Neural progenitor cell (in vitro differentiated cells): Measurements from ENCODE around the gene ENPP1. TPM values are rescaled to one million over a fixed set of nuclear protein-coding genes. Genes with fewer than 3 reads are reported as not detected.

Experiments used
- DNase-seq: peaks from one replicate; pipeline ENCODE4 v3.0.0-alpha.2; 2016; ENCODE audit warnings: low spot score
- H2AFZ ChIP-seq: fragments of 200-600 bp; sonication (generic); replicated peaks from 2 replicates; pipeline ENCODE4 v1.6.1; 2016; ENCODE audit warnings: antibody characterized with exemption
- H3F3A ChIP-seq: fragments of 200-600 bp; sonication (generic); 2 replicates; pipeline ENCODE4 v1.6.1; 2016; ENCODE audit warnings: antibody characterized with exemption, low read depth
- H3K27ac ChIP-seq: fragments of 200-600 bp; sonication (generic); 2 replicates; pipeline ENCODE4 v1.5.1; 2016; ENCODE audit warnings: mild to moderate bottlenecking
- H3K27me3 ChIP-seq: fragments of 200-600 bp; sonication (generic); 2 replicates; pipeline ENCODE4 v1.6.1; 2016; ENCODE audit warnings: mild to moderate bottlenecking, moderate library complexity
- H3K36me3 ChIP-seq: fragments of 200-600 bp; sonication (generic); 2 replicates; pipeline ENCODE4 v1.5.1; 2016
- H3K4me1 ChIP-seq: fragments of 200-600 bp; sonication (generic); 2 replicates; pipeline ENCODE4 v1.6.1; 2016; ENCODE audit warnings: mixed run types
- H3K4me2 ChIP-seq: fragments of 200-600 bp; sonication (generic); 2 replicates; pipeline ENCODE4 v1.6.1; 2016
- H3K4me3 ChIP-seq: fragments of 200-600 bp; sonication (generic); 2 replicates; pipeline ENCODE4 v1.5.1; 2016
- H3K79me2 ChIP-seq: fragments of 200-600 bp; sonication (generic); 2 replicates; pipeline ENCODE4 v1.6.1; 2016; ENCODE audit warnings: low read depth
- H3K9ac ChIP-seq: fragments of 200-600 bp; sonication (generic); 2 replicates; pipeline ENCODE4 v1.6.1; 2016
- H3K9me3 ChIP-seq: fragments of 200-600 bp; sonication (generic); 2 replicates; pipeline ENCODE4 v1.5.1; 2016; ENCODE audit warnings: low read depth
- H4K20me1 ChIP-seq: fragments of 200-600 bp; sonication (generic); 2 replicates; pipeline ENCODE4 v1.6.1; 2016; ENCODE audit warnings: low read depth
- H3K27ac Mint-ChIP-seq: 3 replicates; pipeline ENCODE4 v1.8.0; 2021; ENCODE audit warnings: mixed read lengths
- H3K27me3 Mint-ChIP-seq: 2 replicates; pipeline ENCODE4 v1.8.0; 2022; ENCODE audit warnings: low read depth, mild to moderate bottlenecking, inconsistent platforms, moderate library complexity, mixed read lengths; ENCODE audit not compliant: insufficient read depth
- H3K36me3 Mint-ChIP-seq: 3 replicates; pipeline ENCODE4 v1.8.0; 2021; ENCODE audit warnings: mixed read lengths
- H3K4me1 Mint-ChIP-seq: 3 replicates; pipeline ENCODE4 v1.8.0; 2021; ENCODE audit warnings: mixed read lengths
- H3K4me3 Mint-ChIP-seq: 3 replicates; pipeline ENCODE4 v1.8.0; 2021; ENCODE audit warnings: mild to moderate bottlenecking, moderate library complexity, mixed read lengths
- H3K9me3 Mint-ChIP-seq: 3 replicates; pipeline ENCODE4 v1.8.0; 2020; ENCODE audit warnings: mixed read lengths
- EZH2 ChIP-seq: fragments of 200-600 bp; sonication (generic); IDR thresholded peaks from 2 replicates; pipeline ENCODE4 v1.6.1; 2017; ENCODE audit warnings: antibody characterized with exemption, mild to moderate bottlenecking, moderate library complexity
- EZH2phosphoT487 ChIP-seq: fragments of 200-600 bp; sonication (generic); IDR thresholded peaks from 2 replicates; pipeline ENCODE4 v1.6.1; 2017; ENCODE audit warnings: antibody characterized with exemption
- total RNA-seq: library from RNA; depleted of rRNA; stranded (reverse); fragments of >200 nt; gene quantifications from 2 replicates; pipeline ENCODE4 v1.2.3, GENCODE V29; 2015; ENCODE audit warnings: low replicate concordance
- TF ChIP-seq, protein P1 (sequence below): fragments of 200-600 bp; sonication (generic); IDR thresholded peaks from 2 replicates; pipeline ENCODE4 v1.5.1; 2017; ENCODE audit warnings: antibody characterized with exemption, mild to moderate bottlenecking

ENPP1 gene
- total RNA-seq, 1 donor from 2014 or later, result 9.7 TPM

DNA sequence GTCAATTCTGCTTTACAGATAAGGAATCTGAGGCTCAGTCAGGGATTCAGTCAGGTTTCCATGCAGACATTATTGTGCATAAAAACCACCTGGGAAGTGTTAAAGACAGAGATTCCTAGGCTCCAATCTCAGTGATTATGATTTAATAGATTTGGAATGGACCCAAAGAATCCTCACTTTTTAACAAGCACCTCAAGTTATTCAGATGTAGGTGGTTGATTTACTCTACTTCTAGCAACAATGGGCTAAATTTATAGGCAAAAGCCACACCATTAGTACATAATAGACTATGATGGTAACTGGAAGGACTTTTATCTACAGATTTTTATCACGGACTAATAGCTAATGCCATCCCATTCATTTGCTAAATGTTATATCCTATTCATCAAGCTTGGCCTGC is 9.0 kb downstream of the ENPP1 start:
- H3K27me3 ChIP-seq, result no peaks in the 10 kb centered on the region
- H4K20me1 ChIP-seq, result no peaks in the 10 kb centered on the region
- H3K4me2 ChIP-seq, result no peak overlapping the region
- no peak overlapping the region for H3K4me3 ChIP-seq
- Mint-ChIP-seq H3K36me3 (no peaks in the 10 kb centered on the region), H3K27me3 (no peaks in the 10 kb centered on the region), H3K27ac (no peak overlapping the region), H3K4me1 (peaks cover 5% of the 10 kb centered on the region), H3K9me3 (no peaks in the 10 kb centered on the region), H3K4me3 (no peak overlapping the region)
- no peaks in the 10 kb centered on the region for H3K36me3 ChIP-seq
- no peak for TF ChIP-seq EZH2phosphoT487
- TF ChIP-seq EZH2, result no peak
- no peak for DNase-seq
- H3K27ac ChIP-seq, result no peak overlapping the region
- no peaks in the 10 kb centered on the region for H3K9me3 ChIP-seq
- H3F3A ChIP-seq, result no peaks in the 10 kb centered on the region
- no peak overlapping the region for H2AFZ ChIP-seq
- H3K79me2 ChIP-seq, result no peaks in the 10 kb centered on the region
- no peak overlapping the region for H3K9ac ChIP-seq
- H3K4me1 ChIP-seq, result no peaks in the 10 kb centered on the region

DNA sequence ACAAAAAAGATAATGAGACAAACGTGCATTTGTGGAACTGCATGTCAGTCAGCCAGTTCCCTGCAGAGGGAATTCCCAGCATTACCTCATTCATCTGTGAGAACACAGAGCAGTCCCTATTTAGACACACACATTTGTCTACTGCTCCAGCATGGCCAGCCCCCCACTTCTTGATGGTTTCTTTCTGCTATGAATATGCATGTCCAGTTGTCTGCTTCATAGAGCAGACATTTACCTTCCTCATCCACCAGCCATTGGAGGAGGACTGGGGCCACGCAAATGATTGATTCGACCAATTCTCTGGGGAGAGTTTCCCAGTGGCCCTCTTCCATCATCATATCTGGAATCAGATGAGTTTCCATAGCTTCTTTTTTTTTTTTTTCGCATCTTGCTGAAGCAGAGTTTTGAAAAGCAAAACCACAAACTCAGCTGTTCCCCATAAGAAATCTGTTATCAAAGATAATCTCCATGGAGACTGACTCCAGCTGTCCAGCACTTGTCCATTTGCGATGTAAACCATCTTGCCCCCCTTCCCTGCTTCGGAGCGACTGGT is 11.8 kb downstream of the ENPP1 start:
- no peak overlapping the region for H3K4me3 ChIP-seq
- DNase-seq, result no peak
- no peak overlapping the region for H3K9ac ChIP-seq
- H3K27me3 Mint-ChIP-seq, result no peaks in the 10 kb centered on the region
- H3K36me3 ChIP-seq, result no peaks in the 10 kb centered on the region
- TF ChIP-seq EZH2, result no peak
- TF ChIP-seq EZH2phosphoT487, result no peak
- TF ChIP-seq, protein P1, sequence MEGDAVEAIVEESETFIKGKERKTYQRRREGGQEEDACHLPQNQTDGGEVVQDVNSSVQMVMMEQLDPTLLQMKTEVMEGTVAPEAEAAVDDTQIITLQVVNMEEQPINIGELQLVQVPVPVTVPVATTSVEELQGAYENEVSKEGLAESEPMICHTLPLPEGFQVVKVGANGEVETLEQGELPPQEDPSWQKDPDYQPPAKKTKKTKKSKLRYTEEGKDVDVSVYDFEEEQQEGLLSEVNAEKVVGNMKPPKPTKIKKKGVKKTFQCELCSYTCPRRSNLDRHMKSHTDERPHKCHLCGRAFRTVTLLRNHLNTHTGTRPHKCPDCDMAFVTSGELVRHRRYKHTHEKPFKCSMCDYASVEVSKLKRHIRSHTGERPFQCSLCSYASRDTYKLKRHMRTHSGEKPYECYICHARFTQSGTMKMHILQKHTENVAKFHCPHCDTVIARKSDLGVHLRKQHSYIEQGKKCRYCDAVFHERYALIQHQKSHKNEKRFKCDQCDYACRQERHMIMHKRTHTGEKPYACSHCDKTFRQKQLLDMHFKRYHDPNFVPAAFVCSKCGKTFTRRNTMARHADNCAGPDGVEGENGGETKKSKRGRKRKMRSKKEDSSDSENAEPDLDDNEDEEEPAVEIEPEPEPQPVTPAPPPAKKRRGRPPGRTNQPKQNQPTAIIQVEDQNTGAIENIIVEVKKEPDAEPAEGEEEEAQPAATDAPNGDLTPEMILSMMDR, result no peak
- no peaks in the 10 kb centered on the region for H3K9me3 Mint-ChIP-seq
- no peak overlapping the region for H2AFZ ChIP-seq
- H3K36me3 Mint-ChIP-seq, result no peaks in the 10 kb centered on the region
- no peak overlapping the region for H3K4me2 ChIP-seq
- H3K4me1 Mint-ChIP-seq, result peaks cover 5% of the 10 kb centered on the region
- H3K4me1 ChIP-seq, result no peaks in the 10 kb centered on the region
- no peak overlapping the region for H3K4me3 Mint-ChIP-seq
- H3K27ac Mint-ChIP-seq, result no peak overlapping the region
- no peaks in the 10 kb centered on the region for H3F3A ChIP-seq
- no peaks in the 10 kb centered on the region for H3K9me3 ChIP-seq
- no peak overlapping the region for H3K27ac ChIP-seq
- H3K27me3 ChIP-seq, result no peaks in the 10 kb centered on the region
- H3K79me2 ChIP-seq, result no peaks in the 10 kb centered on the region
- no peaks in the 10 kb centered on the region for H4K20me1 ChIP-seq

DNA sequence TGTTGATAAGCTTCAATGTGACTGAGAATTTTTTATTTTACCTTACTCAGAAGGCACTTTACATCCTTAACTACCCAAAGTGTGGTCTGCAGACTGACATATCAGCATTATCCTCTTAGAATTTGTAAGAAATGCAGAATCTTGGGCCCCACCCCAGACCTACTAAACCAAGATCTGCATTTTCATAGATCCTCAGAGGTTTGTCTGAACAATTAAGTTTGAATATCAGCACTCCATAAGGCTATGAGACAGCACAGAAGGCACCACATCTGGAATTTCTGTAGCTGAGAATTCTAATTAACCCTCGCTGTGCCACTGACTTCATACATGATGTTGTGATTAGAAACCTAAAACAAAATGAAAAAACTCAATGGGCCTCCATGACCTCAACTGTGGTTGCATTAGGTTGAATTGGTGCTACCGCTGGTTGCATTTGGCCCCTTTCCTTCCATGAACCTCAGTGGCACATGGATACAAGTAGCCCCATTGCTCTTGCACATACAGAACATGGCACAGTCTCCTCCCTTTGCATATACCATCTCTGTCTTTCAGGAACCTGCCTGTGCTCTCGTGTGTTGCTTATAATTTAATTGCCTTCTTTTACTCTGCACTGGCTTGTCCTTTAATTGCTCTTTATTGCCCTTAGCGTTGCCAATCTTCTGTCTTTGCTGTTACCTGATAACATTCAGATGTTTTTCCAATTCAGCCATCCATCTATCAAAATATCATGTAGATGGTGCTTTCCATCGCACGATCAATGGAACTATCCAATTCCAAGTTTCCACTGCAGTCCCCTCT is 13.4 kb downstream of the ENPP1 start:
- TF ChIP-seq, protein P1, result no peak
- TF ChIP-seq EZH2phosphoT487 (no peak), EZH2 (no peak)
- Mint-ChIP-seq H3K4me3 (no peak overlapping the region), H3K4me1 (peaks cover 5% of the 10 kb centered on the region), H3K36me3 (no peaks in the 10 kb centered on the region), H3K27ac (no peak overlapping the region), H3K9me3 (no peaks in the 10 kb centered on the region), H3K27me3 (no peaks in the 10 kb centered on the region)
- no peaks in the 10 kb centered on the region for H3F3A ChIP-seq
- no peak overlapping the region for H3K4me3 ChIP-seq
- no peak overlapping the region for H3K4me2 ChIP-seq
- no peaks in the 10 kb centered on the region for H3K36me3 ChIP-seq
- H4K20me1 ChIP-seq, result no peaks in the 10 kb centered on the region
- no peak overlapping the region for H3K9ac ChIP-seq
- no peak overlapping the region for H3K27ac ChIP-seq
- H3K9me3 ChIP-seq, result no peaks in the 10 kb centered on the region
- H3K4me1 ChIP-seq, result no peaks in the 10 kb centered on the region
- no peak overlapping the region for H2AFZ ChIP-seq
- no peaks in the 10 kb centered on the region for H3K79me2 ChIP-seq
- H3K27me3 ChIP-seq, result no peaks in the 10 kb centered on the region
- DNase-seq, result no peak

DNA sequence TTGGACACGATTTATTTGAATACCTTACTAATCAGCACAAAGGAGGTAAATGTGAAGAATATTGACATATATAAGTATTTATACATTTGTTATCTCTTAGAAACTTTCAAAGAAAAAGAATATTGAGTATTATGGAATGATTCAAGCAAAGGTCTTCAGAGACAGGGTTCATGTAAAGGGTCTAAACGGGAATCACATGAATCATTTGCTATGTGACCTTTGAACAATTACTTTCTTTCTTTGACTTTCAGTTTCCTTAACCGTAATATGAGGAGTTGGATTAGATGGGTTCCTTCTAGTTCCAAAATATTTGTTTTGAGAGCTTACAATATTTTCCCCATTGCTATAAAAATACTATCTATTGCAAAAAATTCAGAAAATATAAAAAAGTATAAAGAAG is 14.3 kb downstream of the ENPP1 start:
- no peaks in the 10 kb centered on the region for H3K4me1 ChIP-seq
- no peaks in the 10 kb centered on the region for H3K27me3 Mint-ChIP-seq
- H3K27ac ChIP-seq, result no peak overlapping the region
- TF ChIP-seq EZH2phosphoT487 (no peak), EZH2 (no peak)
- TF ChIP-seq, protein P1, result no peak
- H4K20me1 ChIP-seq, result no peaks in the 10 kb centered on the region
- no peak overlapping the region for H3K4me3 ChIP-seq
- H3K9me3 ChIP-seq, result no peaks in the 10 kb centered on the region
- no peaks in the 10 kb centered on the region for H3K36me3 Mint-ChIP-seq
- no peaks in the 10 kb centered on the region for H3F3A ChIP-seq
- H3K4me2 ChIP-seq, result no peak overlapping the region
- H3K27ac Mint-ChIP-seq, result no peak overlapping the region
- no peaks in the 10 kb centered on the region for H3K36me3 ChIP-seq
- H2AFZ ChIP-seq, result no peak overlapping the region
- H3K9ac ChIP-seq, result no peak overlapping the region
- H3K9me3 Mint-ChIP-seq, result no peaks in the 10 kb centered on the region
- no peak for DNase-seq
- no peaks in the 10 kb centered on the region for H3K27me3 ChIP-seq
- no peak overlapping the region for H3K4me3 Mint-ChIP-seq
- peaks cover 5% of the 10 kb centered on the region for H3K4me1 Mint-ChIP-seq
- H3K79me2 ChIP-seq, result no peaks in the 10 kb centered on the region
